AG04450 (cell line): ENCODE results near the gene TPSB2. TPM values are rescaled to one million over a fixed set of nuclear protein-coding genes. Genes with fewer than 3 reads are reported as not detected.

ENCODE experiments used
- CTCF ChIA-PET: fragments of 300-600, 350-600 bp; formaldehyde crosslinking; extraction: SDS; loops from one replicate; lab custom pipeline; 2022; ENCODE audit warnings: antibody characterized with exemption, inconsistent platforms; lab: Charles Lee
- POLR2A ChIA-PET: fragments of 350-600 bp; formaldehyde crosslinking; extraction: SDS; loops from one replicate; lab custom pipeline; 2021; ENCODE audit warnings: antibody characterized with exemption, inconsistent platforms; lab: Yijun Ruan, JAX
- DNase-seq: peaks from one replicate; pipeline ENCODE4 v3.0.0-alpha.2; 2011; ENCODE audit warnings: low read depth, low spot score
- H3K27ac ChIP-seq: one replicate; pipeline ENCODE4 v1.5.1; 2012; ENCODE audit warnings: low read depth, low read length, control low read depth
- H3K27me3 ChIP-seq: one replicate; pipeline ENCODE4 v1.6.0; 2012; ENCODE audit warnings: low read length; ENCODE audit not compliant: control insufficient read depth, insufficient read depth
- H3K4me3 ChIP-seq: 2 replicates; pipeline ENCODE4 v1.5.1; 2011; ENCODE audit warnings: mild to moderate bottlenecking, low read depth, low read length, control low read depth
- H3K9me3 ChIP-seq: 2 replicates; pipeline ENCODE4 v1.5.1; 2012; ENCODE audit warnings: low read length; ENCODE audit not compliant: control insufficient read depth, insufficient read depth
- polyA plus RNA-seq: library from polyadenylated mRNA; depleted of rRNA; stranded (reverse); fragments of >200 nt; gene quantifications from 2 replicates; pipeline ENCODE4 v1.2.3, GENCODE V29; 2011
- TF ChIP-seq, protein P1 (sequence below): IDR thresholded peaks from 2 replicates; pipeline ENCODE4 v1.5.1; 2011; ENCODE audit warnings: low read depth, low read length, control low read depth, inconsistent platforms

TPSB2 gene
- polyA plus RNA-seq, 1 experiment: not detected

DNA sequence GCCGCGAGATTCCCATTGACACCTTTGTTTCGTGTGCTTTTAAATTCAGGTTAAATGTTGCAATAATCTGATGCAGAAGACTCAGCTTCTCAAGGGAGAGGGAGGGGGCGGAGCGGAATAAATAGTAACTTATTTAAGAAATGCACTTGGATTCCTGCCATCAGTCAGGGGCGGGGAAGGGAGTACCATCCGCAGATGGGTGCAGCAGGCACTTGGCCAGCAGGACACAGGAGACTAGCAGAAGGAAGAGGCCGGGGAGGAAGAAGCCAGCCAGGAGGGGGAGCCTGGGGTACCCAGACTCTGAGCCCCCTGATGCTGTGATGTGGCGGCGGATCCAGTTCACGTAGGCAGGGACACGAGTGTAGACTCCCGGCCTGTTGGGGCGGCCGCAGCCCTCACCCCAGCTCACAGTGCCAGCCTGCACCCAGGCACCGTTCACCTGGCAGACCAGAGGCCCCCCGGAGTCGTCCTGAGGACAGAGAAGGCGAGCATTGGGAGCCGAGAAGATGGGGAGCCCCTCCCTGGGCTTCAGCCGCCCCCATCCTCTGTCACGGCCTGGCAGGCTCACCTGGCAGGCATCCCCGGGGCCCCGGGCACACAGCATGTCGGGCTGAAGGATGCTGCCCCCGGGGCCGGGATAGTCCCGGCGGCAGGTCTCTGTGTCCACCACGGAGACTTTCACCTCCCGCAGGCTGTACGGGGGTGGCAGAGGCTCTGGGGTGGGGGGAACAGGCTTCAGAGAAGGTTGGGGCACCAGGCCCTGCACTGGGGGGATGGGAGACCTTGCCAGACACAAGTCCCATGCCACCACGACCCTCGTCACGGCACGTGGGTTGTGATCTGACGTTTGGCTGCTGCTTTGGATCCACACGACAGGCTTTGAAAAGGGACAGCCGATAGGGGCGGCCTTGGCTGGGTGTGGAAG is 8.1 kb downstream of the TPSB2 start:
- H3K27ac ChIP-seq: no peak overlapping the region
- CTCF ChIA-PET: no interaction called here

GRCh38 chr16:1220841-1221627 is 8.9 kb downstream of the TPSB2 start:
- Histone ChIP-seq H3K4me3 (no peak overlapping the region), H3K9me3 (no peaks in the 10 kb centered on the region; the same call in 1 of the 2 replicates), H3K27me3 (no peaks in the 10 kb centered on the region), H3K27ac (no peak overlapping the region)
- POLR2A ChIA-PET: no interaction called here
- TF ChIP-seq, protein P1, sequence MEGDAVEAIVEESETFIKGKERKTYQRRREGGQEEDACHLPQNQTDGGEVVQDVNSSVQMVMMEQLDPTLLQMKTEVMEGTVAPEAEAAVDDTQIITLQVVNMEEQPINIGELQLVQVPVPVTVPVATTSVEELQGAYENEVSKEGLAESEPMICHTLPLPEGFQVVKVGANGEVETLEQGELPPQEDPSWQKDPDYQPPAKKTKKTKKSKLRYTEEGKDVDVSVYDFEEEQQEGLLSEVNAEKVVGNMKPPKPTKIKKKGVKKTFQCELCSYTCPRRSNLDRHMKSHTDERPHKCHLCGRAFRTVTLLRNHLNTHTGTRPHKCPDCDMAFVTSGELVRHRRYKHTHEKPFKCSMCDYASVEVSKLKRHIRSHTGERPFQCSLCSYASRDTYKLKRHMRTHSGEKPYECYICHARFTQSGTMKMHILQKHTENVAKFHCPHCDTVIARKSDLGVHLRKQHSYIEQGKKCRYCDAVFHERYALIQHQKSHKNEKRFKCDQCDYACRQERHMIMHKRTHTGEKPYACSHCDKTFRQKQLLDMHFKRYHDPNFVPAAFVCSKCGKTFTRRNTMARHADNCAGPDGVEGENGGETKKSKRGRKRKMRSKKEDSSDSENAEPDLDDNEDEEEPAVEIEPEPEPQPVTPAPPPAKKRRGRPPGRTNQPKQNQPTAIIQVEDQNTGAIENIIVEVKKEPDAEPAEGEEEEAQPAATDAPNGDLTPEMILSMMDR: no peak
- no peak for DNase-seq
- CTCF ChIA-PET: no interaction called here

More for the DNA sequence above, 8.1 kb downstream of the TPSB2 start:
- Histone ChIP-seq H3K27me3 (no peaks in the 10 kb centered on the region), H3K9me3 (no peaks in the 10 kb centered on the region; the same call in 1 of the 2 replicates), H3K4me3 (no peak overlapping the region)
- TF ChIP-seq, protein P1: no peak
- POLR2A ChIA-PET: interaction anchor here (1.1 kb wide), 1 partner anchor 18 kb away, joined by 3 read pairs; no protein-coding TSS in a partner anchor
- no peak for DNase-seq

- no peak for DNase-seq
- H3K27ac ChIP-seq: no peak overlapping the region
- CTCF ChIA-PET: no interaction called here
- H3K27me3 ChIP-seq: no peaks in the 10 kb centered on the region
- H3K9me3 ChIP-seq: no peaks in the 10 kb centered on the region; the same call in 1 of the 2 replicates
- no peak overlapping the region for H3K4me3 ChIP-seq
- POLR2A ChIA-PET: no interaction called here
- TF ChIP-seq, protein P1: no peak
These were observed 9.8 kb downstream of the TPSB2 start for GRCh38 chr16:1220098-1220728.

GRCh38 chr16:1218930-1219611 is 10.9 kb downstream of the TPSB2 start:
- DNase-seq: no peak
- Histone ChIP-seq H3K27me3 (no peaks in the 10 kb centered on the region), H3K27ac (no peak overlapping the region), H3K4me3 (no peak overlapping the region), H3K9me3 (no peaks in the 10 kb centered on the region; the same call in 1 of the 2 replicates)
- ChIA-PET CTCF (no interaction called here), POLR2A (no interaction called here)
- TF ChIP-seq, protein P1: no peak
